Stomach smooth muscle (tissue), 2 donors: ENCODE measurements around the gene USP37.

ENCODE experiments used
- H3K27ac ChIP-seq: one replicate; pipeline ENCODE4 v1.7.0; 2013; ENCODE audit warnings: mild to moderate bottlenecking, low read length, inconsistent platforms
- H3K27me3 ChIP-seq, 2 donors: one replicate each; pipeline ENCODE4 v1.7.0; 2013; ENCODE audit warnings: low read length in 2 of 2; ENCODE audit not compliant: insufficient read depth in 2 of 2, control insufficient read depth in 1 of 2
- H3K36me3 ChIP-seq, 2 donors: one replicate each; pipeline ENCODE4 v1.7.0; 2013; ENCODE audit warnings: low read length in 2 of 2; ENCODE audit not compliant: control insufficient read depth in 2 of 2, insufficient read depth in 2 of 2
- H3K4me1 ChIP-seq: one replicate; pipeline ENCODE4 v1.7.0; 2013; ENCODE audit warnings: low read length; ENCODE audit not compliant: control insufficient read depth, insufficient read depth
- H3K4me3 ChIP-seq, 2 donors: one replicate each; pipeline ENCODE4 v1.7.0; 2013; ENCODE audit warnings: low read length in 2 of 2
- H3K9ac ChIP-seq, 2 donors: one replicate each; pipeline ENCODE4 v1.7.0; 2013; ENCODE audit warnings: low read length in 2 of 2, mild to moderate bottlenecking in 1 of 2
- H3K9me3 ChIP-seq, 2 donors: one replicate each; pipeline ENCODE4 v1.7.0; 2013; ENCODE audit warnings: low read length in 2 of 2; ENCODE audit not compliant: control insufficient read depth in 2 of 2
- donor health status: healthy.
- donor health status: Pancreatic carcinoma.

USP37 gene

GRCh38 chr2:218513676-218514075, 54.5 kb downstream of the USP37 start:
- Histone ChIP-seq H3K27me3 (no peaks in the 10 kb centered on the region), H3K9me3 (no peaks in the 10 kb centered on the region), H3K9ac (no peak overlapping the region), H3K27ac (no peak overlapping the region), H3K36me3 (no peaks in the 10 kb centered on the region), H3K4me1 (no peaks in the 10 kb centered on the region), H3K4me3 (no peak overlapping the region)

DNA sequence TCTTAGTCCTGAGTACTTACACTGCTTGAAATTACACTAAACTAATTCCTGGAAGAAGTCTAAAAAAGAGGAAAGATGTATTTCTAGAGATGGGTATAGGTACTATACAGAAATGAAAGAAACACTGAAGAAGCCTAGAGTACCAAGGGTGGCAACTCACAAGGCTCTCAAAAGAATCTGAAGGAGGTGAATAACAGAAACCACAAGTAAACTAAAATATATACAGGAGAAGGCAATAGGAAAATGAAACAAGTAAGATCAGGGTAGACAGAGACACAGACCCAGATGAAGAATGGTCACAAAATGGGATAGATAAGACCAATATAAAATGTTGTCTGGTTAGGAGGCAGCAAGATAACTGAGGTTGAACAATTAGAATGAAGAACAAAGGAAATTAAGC, 59.9 kb downstream of the USP37 start:
- Histone ChIP-seq H3K9me3 (no peaks in the 10 kb centered on the region), H3K4me3 (no peak overlapping the region), H3K27ac (no peak overlapping the region), H3K9ac (no peak overlapping the region), H3K36me3 (peaks cover 0 to 2% of the 10 kb centered on the region in 2 donors), H3K27me3 (no peaks in the 10 kb centered on the region), H3K4me1 (no peaks in the 10 kb centered on the region)

DNA sequence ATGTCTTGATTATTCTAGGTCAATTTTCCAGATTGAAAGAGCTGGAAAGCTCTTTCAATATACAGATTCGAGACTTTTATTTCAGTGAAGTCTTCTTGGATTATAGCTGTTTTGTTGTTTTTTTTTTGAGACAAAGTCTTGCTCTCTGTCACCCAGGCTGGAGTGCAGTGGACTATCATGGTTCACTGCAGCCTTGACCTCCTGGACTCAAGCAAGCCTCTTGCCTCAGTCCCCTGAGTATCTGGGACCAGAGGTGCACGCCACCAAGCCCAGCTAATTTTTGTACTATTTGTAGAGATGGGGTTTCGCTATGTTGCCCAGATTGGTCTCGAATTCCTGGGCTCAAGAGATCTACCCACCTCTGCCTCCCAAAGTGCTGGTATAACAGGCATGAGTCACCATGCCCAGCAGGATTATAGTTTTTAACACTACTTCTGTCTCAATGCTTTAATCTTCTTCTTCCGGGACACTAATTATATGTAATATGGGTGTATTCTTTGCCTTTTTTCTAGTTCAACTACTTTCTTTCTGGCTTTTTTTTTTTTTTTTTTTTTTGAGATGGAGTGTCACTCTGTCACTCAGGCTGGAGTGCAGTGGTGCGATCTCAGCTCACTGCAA, 62.3 kb downstream of the USP37 start:
- H3K9ac ChIP-seq, result no peak overlapping the region
- H3K9me3 ChIP-seq, result no peaks in the 10 kb centered on the region
- no peak overlapping the region for H3K27ac ChIP-seq
- no peaks in the 10 kb centered on the region for H3K27me3 ChIP-seq
- H3K4me1 ChIP-seq, result no peaks in the 10 kb centered on the region
- no peak overlapping the region for H3K4me3 ChIP-seq
- peaks cover 0 to 2% of the 10 kb centered on the region in 2 donors for H3K36me3 ChIP-seq

DNA sequence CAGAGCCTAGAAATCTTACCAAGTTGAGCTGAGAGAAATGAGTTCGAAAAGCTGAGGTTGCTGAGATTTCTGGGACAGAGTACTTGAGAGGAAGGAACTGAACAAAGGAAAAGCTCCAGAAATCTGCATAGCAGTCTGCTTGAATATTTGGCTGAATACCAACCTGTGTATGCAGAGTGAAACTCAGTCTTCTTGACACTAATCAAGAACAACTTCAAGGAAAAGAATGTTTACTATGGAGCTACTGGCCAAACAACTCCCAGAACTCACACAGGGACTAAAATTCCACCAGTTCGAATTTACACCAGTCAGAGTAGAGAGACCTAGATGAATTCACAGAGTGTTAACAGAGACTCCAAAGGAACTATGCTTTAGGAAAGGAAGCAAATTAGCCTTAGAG, 66.5 kb downstream of the USP37 start:
- Histone ChIP-seq H3K4me1 (no peaks in the 10 kb centered on the region), H3K27me3 (no peaks in the 10 kb centered on the region), H3K27ac (no peak overlapping the region), H3K4me3 (no peak overlapping the region), H3K36me3 (no peaks in the 10 kb centered on the region), H3K9ac (no peak overlapping the region), H3K9me3 (no peaks in the 10 kb centered on the region)

GRCh38 chr2:218500501-218501060, 67.6 kb downstream of the USP37 start:
- Histone ChIP-seq H3K4me3 (no peak overlapping the region), H3K27me3 (no peaks in the 10 kb centered on the region), H3K4me1 (no peaks in the 10 kb centered on the region), H3K36me3 (peaks cover under 1 to 3% of the 10 kb centered on the region in 2 donors), H3K9me3 (no peaks in the 10 kb centered on the region), H3K27ac (no peak overlapping the region), H3K9ac (no peak overlapping the region)

- no peaks in the 10 kb centered on the region for H3K9me3 ChIP-seq
- no peaks in the 10 kb centered on the region for H3K4me1 ChIP-seq
- H3K9ac ChIP-seq, result no peak overlapping the region
- H3K36me3 ChIP-seq, result peaks cover 6% of the 10 kb centered on the region in 2 donors
- no peak overlapping the region for H3K27ac ChIP-seq
- H3K4me3 ChIP-seq, result no peak overlapping the region
- H3K27me3 ChIP-seq, result no peaks in the 10 kb centered on the region
Observed at GRCh38 chr2:218485986-218486667, 82.0 kb downstream of the USP37 start.

DNA sequence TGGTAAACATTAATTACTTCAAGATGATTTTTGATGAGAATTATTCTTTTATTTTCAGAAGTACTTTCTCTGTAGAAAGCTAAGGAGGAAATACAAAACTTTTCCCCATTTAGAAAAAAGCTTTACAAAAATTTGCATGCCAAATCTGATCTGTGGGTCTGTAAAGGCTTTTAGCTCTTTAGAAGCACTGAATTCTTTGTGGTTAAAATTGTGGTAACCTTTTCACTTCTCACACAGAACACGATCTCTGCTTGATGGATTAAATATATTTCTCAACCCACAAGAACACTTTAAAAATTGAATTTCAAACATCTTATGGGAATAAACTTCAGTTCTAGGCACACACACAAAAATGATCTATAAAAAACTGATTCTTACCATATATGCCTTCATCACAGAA, 85.5 kb downstream of the USP37 start:
- Histone ChIP-seq H3K9me3 (no peaks in the 10 kb centered on the region), H3K9ac (no peak overlapping the region), H3K36me3 (peaks cover 2 to 4% of the 10 kb centered on the region in 2 donors), H3K27me3 (no peaks in the 10 kb centered on the region), H3K27ac (no peak overlapping the region), H3K4me3 (no peak overlapping the region), H3K4me1 (no peaks in the 10 kb centered on the region)

DNA sequence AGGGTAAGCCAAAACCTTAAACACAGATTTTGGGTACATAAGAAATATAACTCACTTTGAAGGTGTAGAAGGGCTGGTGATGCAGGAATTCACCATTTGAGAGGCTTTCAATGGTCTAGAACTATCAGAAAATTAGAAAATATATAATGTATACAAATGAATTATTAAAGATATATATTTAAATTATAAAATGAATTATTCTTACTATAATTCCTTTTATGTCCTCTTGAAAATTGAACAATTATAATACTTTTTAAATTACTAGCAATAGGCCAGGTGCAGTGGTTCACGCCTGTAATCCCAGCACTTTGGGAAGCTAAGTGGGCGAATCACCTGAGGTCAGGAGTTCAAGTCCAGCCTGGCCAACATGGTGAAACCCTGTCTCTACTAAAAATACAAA, 88.6 kb downstream of the USP37 start:
- H3K9ac ChIP-seq, result no peak overlapping the region
- no peak overlapping the region for H3K27ac ChIP-seq
- H3K36me3 ChIP-seq, result peaks cover 2 to 4% of the 10 kb centered on the region in 2 donors
- no peaks in the 10 kb centered on the region for H3K27me3 ChIP-seq
- H3K4me1 ChIP-seq, result no peaks in the 10 kb centered on the region
- no peaks in the 10 kb centered on the region for H3K9me3 ChIP-seq
- no peak overlapping the region for H3K4me3 ChIP-seq

DNA sequence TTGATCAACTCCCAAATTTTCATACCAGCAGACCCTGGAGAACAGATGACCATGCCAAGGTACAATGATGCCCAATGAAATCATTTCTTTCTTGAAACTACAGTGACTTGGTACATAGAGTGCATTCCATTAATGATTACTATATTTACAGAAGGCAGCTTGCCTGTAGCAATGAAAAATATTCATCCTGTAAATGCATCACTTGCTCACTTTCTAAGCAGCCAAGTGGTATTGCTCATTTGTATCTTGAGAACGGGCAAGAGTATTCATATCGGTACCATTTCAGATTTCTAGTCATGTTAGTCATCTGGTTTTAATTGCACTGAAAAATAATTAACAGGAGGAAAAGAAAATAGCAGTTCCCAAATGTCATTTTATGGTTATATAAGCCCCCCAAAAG, 89.6 kb downstream of the USP37 start:
- Histone ChIP-seq H3K9me3 (no peaks in the 10 kb centered on the region), H3K4me3 (no peak overlapping the region), H3K4me1 (no peaks in the 10 kb centered on the region), H3K27me3 (no peaks in the 10 kb centered on the region), H3K36me3 (peaks cover 2 to 11% of the 10 kb centered on the region in 2 donors), H3K27ac (no peak overlapping the region), H3K9ac (no peak overlapping the region)

DNA sequence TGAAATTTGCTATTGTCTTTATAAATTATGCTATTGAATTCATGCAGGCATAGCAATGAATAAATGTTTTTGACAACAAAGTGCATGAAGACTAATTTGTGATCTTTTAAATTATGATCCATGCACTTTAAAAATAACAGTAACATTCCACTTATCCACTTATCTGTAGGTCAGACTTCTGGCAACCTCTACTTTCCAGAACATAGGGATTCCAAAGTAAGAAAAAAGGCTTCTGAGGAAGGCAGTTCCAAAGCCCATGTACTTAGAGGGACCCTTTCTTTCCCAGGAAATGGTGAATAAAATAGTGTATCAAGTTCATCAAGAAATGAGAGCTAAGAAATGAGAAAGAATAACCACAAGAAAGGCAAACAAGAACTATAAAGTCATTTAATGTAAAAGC, 90.9 kb downstream of the USP37 start:
- Histone ChIP-seq H3K27me3 (no peaks in the 10 kb centered on the region), H3K9ac (no peak overlapping the region), H3K9me3 (no peaks in the 10 kb centered on the region), H3K27ac (no peak overlapping the region), H3K4me3 (no peak overlapping the region), H3K4me1 (no peaks in the 10 kb centered on the region), H3K36me3 (peaks cover 2 to 15% of the 10 kb centered on the region in 2 donors)

GRCh38 chr2:218476676-218477075, 91.5 kb downstream of the USP37 start:
- Histone ChIP-seq H3K9ac (no peak overlapping the region), H3K36me3 (peaks cover 1 to 19% of the 10 kb centered on the region in 2 donors), H3K27ac (no peak overlapping the region), H3K27me3 (no peaks in the 10 kb centered on the region), H3K4me1 (no peaks in the 10 kb centered on the region), H3K4me3 (no peak overlapping the region), H3K9me3 (no peaks in the 10 kb centered on the region)
